ENCODE results near the gene PCMT1. TPM values are rescaled to one million over a fixed set of nuclear protein-coding genes. Genes with fewer than 3 reads are reported as not detected.
"Not testable (repeated sequence)": the region's sequence is repeated elsewhere in the genome, so short reads cannot be mapped to it uniquely, and the experiment has no call there.

Gene PCMT1
- total RNA-seq, 1 experiment from 2014 or later, result 90.7 TPM

DNA sequence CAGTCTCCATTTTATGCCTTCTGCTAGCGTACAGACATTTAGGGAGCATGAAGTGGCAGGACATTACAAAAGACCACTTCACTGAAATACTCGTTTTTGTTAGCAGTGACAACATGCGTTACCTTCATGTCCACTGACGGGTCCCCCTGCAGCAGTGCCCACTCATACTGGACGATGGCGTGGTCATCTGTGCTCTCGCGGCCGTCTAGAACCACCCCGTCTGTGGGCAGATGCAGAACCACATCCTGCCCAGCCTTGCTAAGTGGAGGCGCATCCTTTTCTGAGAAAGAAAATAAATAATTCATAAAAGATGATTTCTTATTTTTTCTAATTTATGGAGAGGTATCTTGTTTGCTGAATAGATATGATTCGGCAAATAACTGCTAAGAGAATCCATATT lies 103.3 kb downstream of the PCMT1 start (continued):
- TF ChIP-seq, protein P1, sequence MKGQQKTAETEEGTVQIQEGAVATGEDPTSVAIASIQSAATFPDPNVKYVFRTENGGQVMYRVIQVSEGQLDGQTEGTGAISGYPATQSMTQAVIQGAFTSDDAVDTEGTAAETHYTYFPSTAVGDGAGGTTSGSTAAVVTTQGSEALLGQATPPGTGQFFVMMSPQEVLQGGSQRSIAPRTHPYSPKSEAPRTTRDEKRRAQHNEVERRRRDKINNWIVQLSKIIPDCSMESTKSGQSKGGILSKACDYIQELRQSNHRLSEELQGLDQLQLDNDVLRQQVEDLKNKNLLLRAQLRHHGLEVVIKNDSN (CRISPR knock-in tag; IDR thresholded peaks at IDR 0.05), result no peak

DNA sequence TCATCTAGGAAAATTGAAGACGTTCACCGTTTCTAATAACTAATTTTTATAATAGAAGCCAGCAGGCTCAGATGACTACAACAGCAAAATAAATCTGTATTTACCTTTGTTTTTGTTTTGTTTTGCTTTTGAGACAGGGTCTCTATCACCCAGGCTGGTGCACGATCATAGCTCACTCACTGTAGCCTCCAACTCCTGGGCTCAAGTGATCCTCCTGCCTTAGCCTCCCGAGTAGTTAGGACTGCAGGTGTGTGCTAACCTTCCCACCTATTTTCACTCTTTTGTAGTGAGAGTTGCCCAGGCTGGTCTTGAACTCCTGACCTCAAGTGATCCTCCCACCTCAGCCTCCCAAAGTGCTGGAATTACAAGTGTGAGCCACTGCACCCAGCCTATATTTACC lies 104.5 kb downstream of the PCMT1 start:
- ATAC-seq; H3K9me3 Mint-ChIP-seq; DNase-seq (ENCODE audit: low spot score); H3K36me3 Mint-ChIP-seq; H3K27ac Mint-ChIP-seq; H3K4me3 Mint-ChIP-seq; POLR2A ChIA-PET; H3K27me3 Mint-ChIP-seq (ENCODE audit: low read depth): not testable (repeated sequence)
- peaks cover 31% of the 10 kb centered on the region for H3K4me1 Mint-ChIP-seq
- CTCF ChIA-PET, result interaction anchor here (0.7 to 0.8 kb wide), 2 partner anchors 13 to 20 kb away, joined by 3 read pairs; no protein-coding TSS in a partner anchor

DNA sequence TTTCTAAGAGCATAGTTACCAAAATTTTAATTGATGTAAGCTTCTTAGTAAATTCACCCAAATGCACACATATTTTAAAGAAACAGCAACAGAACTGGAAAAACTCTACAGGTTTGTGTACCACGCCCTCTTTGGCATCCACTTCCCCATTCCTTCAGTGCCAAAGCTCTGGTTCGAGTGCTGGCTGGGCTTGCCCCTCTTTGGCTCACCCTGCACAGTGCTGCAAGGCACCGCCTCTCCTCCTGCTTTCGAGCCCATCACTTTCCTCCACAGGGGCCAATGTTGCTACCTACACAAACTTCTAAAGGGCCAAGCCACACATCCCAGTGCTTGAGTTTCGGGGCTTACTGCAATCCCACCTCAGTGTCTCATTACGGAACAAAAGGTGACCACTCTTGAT lies 105.0 kb downstream of the PCMT1 start:
- DNase-seq (ENCODE audit: low spot score) (no peak), ATAC-seq (peak; percentile 73)
- H3K4me1 Mint-ChIP-seq, result peaks cover 32% of the 10 kb centered on the region
- ChIA-PET CTCF (interaction anchor here (0.7 to 0.8 kb wide), 2 partner anchors 14 to 20 kb away, joined by 3 read pairs; no protein-coding TSS in a partner anchor), POLR2A (no interaction called here)
- H3K4me3 Mint-ChIP-seq, result no peak overlapping the region
- H3K9me3 Mint-ChIP-seq, result no peaks in the 10 kb centered on the region
- H3K27me3 Mint-ChIP-seq (ENCODE audit: low read depth), result no peaks in the 10 kb centered on the region
- no peaks in the 10 kb centered on the region for H3K36me3 Mint-ChIP-seq
- no peak for TF ChIP-seq MXD4 (CRISPR knock-in tag; IDR thresholded peaks at IDR 0.05; ENCODE audit: borderline replicate concordance)
- no peak for TF ChIP-seq TP53 (CRISPR knock-in tag; IDR thresholded peaks at IDR 0.05)
- TF ChIP-seq, protein P2, sequence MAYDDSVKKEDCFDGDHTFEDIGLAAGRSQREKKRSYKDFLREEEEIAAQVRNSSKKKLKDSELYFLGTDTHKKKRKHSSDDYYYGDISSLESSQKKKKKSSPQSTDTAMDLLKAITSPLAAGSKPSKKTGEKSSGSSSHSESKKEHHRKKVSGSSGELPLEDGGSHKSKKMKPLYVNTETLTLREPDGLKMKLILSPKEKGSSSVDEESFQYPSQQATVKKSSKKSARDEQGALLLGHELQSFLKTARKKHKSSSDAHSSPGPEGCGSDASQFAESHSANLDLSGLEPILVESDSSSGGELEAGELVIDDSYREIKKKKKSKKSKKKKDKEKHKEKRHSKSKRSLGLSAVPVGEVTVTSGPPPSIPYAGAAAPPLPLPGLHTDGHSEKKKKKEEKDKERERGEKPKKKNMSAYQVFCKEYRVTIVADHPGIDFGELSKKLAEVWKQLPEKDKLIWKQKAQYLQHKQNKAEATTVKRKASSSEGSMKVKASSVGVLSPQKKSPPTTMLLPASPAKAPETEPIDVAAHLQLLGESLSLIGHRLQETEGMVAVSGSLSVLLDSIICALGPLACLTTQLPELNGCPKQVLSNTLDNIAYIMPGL (CRISPR knock-in tag; IDR thresholded peaks at IDR 0.05), result no peak
- TF ChIP-seq, protein P3, sequence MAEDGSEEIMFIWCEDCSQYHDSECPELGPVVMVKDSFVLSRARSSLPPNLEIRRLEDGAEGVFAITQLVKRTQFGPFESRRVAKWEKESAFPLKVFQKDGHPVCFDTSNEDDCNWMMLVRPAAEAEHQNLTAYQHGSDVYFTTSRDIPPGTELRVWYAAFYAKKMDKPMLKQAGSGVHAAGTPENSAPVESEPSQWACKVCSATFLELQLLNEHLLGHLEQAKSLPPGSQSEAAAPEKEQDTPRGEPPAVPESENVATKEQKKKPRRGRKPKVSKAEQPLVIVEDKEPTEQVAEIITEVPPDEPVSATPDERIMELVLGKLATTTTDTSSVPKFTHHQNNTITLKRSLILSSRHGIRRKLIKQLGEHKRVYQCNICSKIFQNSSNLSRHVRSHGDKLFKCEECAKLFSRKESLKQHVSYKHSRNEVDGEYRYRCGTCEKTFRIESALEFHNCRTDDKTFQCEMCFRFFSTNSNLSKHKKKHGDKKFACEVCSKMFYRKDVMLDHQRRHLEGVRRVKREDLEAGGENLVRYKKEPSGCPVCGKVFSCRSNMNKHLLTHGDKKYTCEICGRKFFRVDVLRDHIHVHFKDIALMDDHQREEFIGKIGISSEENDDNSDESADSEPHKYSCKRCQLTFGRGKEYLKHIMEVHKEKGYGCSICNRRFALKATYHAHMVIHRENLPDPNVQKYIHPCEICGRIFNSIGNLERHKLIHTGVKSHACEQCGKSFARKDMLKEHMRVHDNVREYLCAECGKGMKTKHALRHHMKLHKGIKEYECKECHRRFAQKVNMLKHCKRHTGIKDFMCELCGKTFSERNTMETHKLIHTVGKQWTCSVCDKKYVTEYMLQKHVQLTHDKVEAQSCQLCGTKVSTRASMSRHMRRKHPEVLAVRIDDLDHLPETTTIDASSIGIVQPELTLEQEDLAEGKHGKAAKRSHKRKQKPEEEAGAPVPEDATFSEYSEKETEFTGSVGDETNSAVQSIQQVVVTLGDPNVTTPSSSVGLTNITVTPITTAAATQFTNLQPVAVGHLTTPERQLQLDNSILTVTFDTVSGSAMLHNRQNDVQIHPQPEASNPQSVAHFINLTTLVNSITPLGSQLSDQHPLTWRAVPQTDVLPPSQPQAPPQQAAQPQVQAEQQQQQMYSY (CRISPR knock-in tag; IDR thresholded peaks at IDR 0.05), result no peak
- TF ChIP-seq FOXJ3 (CRISPR knock-in tag; IDR thresholded peaks at IDR 0.05; ENCODE audit: borderline replicate concordance), result no peak
- TF ChIP-seq, protein P4, sequence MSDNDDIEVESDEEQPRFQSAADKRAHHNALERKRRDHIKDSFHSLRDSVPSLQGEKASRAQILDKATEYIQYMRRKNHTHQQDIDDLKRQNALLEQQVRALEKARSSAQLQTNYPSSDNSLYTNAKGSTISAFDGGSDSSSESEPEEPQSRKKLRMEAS (CRISPR knock-in tag; IDR thresholded peaks at IDR 0.05), result no peak
- no peak for TF ChIP-seq SP1 (CRISPR knock-in tag; conservative IDR thresholded peaks at IDR 0.05)
- no peak for TF ChIP-seq SMAD3 (CRISPR knock-in tag; IDR thresholded peaks at IDR 0.05; ENCODE audit: borderline replicate concordance)
- TF ChIP-seq, protein P5, sequence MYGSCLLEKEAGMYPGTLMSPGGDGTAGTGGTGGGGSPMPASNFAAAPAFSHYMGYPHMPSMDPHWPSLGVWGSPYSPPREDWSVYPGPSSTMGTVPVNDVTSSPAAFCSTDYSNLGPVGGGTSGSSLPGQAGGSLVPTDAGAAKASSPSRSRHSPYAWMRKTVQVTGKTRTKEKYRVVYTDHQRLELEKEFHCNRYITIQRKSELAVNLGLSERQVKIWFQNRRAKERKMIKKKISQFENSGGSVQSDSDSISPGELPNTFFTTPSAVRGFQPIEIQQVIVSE (CRISPR knock-in tag; IDR thresholded peaks at IDR 0.05; ENCODE audit: borderline replicate concordance), result no peak
- TF ChIP-seq FOXP1 (CRISPR knock-in tag; IDR thresholded peaks at IDR 0.05; ENCODE audit: borderline replicate concordance), result no peak
- TF ChIP-seq, protein P6, sequence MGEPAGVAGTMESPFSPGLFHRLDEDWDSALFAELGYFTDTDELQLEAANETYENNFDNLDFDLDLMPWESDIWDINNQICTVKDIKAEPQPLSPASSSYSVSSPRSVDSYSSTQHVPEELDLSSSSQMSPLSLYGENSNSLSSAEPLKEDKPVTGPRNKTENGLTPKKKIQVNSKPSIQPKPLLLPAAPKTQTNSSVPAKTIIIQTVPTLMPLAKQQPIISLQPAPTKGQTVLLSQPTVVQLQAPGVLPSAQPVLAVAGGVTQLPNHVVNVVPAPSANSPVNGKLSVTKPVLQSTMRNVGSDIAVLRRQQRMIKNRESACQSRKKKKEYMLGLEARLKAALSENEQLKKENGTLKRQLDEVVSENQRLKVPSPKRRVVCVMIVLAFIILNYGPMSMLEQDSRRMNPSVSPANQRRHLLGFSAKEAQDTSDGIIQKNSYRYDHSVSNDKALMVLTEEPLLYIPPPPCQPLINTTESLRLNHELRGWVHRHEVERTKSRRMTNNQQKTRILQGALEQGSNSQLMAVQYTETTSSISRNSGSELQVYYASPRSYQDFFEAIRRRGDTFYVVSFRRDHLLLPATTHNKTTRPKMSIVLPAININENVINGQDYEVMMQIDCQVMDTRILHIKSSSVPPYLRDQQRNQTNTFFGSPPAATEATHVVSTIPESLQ (CRISPR knock-in tag; IDR thresholded peaks at IDR 0.05), result no peak
- no peak for TF ChIP-seq JUN (CRISPR knock-in tag; IDR thresholded peaks at IDR 0.05)
- TF ChIP-seq NR2C2 (CRISPR knock-in tag; IDR thresholded peaks at IDR 0.05), result no peak
- TF ChIP-seq, protein P7, sequence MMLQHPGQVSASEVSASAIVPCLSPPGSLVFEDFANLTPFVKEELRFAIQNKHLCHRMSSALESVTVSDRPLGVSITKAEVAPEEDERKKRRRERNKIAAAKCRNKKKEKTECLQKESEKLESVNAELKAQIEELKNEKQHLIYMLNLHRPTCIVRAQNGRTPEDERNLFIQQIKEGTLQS (CRISPR knock-in tag; conservative IDR thresholded peaks at IDR 0.05), result no peak
- TF ChIP-seq NFYB (CRISPR knock-in tag; conservative IDR thresholded peaks at IDR 0.05; ENCODE audit: low read depth), result no peak
- H3K27ac Mint-ChIP-seq, result peak overlapping the region; percentile 88

Data from WTC11 (cell line).